Peyer's patch (tissue), 4 donors: Measurements from ENCODE around the gene TMX2. TPM values are rescaled to one million over a fixed set of nuclear protein-coding genes. Genes with fewer than 3 reads are reported as not detected.

Source experiments
- DNase-seq, 3 donors: peaks; one replicate each; pipeline ENCODE4 v3.0.0-alpha.2; 2017 to 2019
- H3K27ac ChIP-seq, 4 donors: fragments of 200-600 bp; sonication (generic); one replicate each; pipeline ENCODE4 v1.5.1; 2016 to 2019
- H3K27me3 ChIP-seq, 2 donors: fragments of 200-600 bp; sonication (generic); one replicate each; pipeline ENCODE4 v1.5.1; 2019
- H3K36me3 ChIP-seq, 3 donors: fragments of 200-600 bp; sonication (generic); one replicate each; pipeline ENCODE4 v1.5.1; 2016 to 2019
- H3K4me1 ChIP-seq, 4 donors: fragments of 200-600 bp; sonication (generic); one replicate each; pipeline ENCODE4 v1.5.1; 2016 to 2019
- H3K4me3 ChIP-seq, 4 donors: fragments of 200-600 bp; sonication (generic); 1 replicate in 3 of 4; 2 replicates in 1 of 4; pipeline ENCODE4 v1.5.1; 2016 to 2019; ENCODE audit warnings: mild to moderate bottlenecking in 1 of 4
- H3K9me3 ChIP-seq, 4 donors: fragments of 200-600 bp; sonication (generic); one replicate each; pipeline ENCODE4 v1.5.1; 2016 to 2019; ENCODE audit warnings: mild to moderate bottlenecking in 1 of 4
- POLR2A ChIP-seq, 2 donors: fragments of 450-650 bp; IDR thresholded peaks; one replicate each; pipeline ENCODE4 v1.5.1; 2017; ENCODE audit warnings: antibody characterized with exemption in 2 of 2, mild to moderate bottlenecking in 2 of 2, moderate library complexity in 2 of 2
- total RNA-seq, 4 donors: library from RNA; depleted of rRNA; stranded (reverse); fragments of >200 nt; gene quantifications; one replicate each; pipeline ENCODE4 v1.1.0, GENCODE V29; 2016
- TF ChIP-seq, protein P1 (sequence below), 6 experiments: fragments of 450-650 bp in 4 of 6; fragments of 200-600 bp in 2 of 6; sonication (generic) in 1 of 6; IDR thresholded peaks; one replicate each; pipeline ENCODE4 v1.5.1; 2017 to 2019; ENCODE audit warnings: antibody characterized with exemption in 6 of 6, mild to moderate bottlenecking in 3 of 6, moderate library complexity in 1 of 6

TMX2 gene
- total RNA-seq, 4 donors from 2014 or later: 18.2 to 86.0 (median 74.9) TPM

DNA sequence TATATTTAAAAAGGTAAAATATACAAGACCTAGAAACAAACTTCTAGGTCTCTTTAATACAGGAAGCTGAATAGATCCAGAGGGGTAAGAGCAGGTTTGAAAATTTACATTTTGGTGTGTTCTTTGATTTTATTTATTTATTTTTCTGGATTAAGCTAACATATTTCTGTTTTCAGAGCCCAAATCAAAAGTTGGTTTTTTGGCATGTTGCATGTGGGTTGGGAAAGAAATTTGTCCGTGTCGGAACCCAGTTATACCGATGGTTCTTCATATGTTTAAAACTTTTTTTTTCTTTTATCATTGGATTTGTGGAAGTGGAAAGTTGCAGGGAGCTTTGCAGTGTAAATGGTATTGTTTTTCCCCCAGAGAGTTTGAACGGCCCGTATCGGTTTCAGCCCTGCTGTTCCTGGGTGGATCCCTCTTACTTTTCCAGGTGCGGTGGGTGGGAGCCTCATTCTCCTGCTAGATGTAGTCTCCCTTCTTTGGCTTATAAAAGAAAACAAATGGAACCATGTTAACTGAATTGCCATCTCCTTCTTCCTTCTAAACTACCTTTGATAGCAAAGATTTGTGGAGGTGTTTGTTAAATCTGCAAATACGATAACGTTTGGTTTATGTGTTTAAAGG lies 50.0 kb downstream of the TMX2 start:
- no peaks in the 10 kb centered on the region for H3K36me3 ChIP-seq
- H3K27me3 ChIP-seq: no peaks in the 10 kb centered on the region
- no peak for DNase-seq
- TF ChIP-seq, protein P1, sequence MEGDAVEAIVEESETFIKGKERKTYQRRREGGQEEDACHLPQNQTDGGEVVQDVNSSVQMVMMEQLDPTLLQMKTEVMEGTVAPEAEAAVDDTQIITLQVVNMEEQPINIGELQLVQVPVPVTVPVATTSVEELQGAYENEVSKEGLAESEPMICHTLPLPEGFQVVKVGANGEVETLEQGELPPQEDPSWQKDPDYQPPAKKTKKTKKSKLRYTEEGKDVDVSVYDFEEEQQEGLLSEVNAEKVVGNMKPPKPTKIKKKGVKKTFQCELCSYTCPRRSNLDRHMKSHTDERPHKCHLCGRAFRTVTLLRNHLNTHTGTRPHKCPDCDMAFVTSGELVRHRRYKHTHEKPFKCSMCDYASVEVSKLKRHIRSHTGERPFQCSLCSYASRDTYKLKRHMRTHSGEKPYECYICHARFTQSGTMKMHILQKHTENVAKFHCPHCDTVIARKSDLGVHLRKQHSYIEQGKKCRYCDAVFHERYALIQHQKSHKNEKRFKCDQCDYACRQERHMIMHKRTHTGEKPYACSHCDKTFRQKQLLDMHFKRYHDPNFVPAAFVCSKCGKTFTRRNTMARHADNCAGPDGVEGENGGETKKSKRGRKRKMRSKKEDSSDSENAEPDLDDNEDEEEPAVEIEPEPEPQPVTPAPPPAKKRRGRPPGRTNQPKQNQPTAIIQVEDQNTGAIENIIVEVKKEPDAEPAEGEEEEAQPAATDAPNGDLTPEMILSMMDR (IDR thresholded peaks at IDR 0.05): no peak
- TF ChIP-seq POLR2A (IDR thresholded peaks at IDR 0.05): no peak
- H3K9me3 ChIP-seq: no peaks in the 10 kb centered on the region
- H3K4me3 ChIP-seq: peak overlapping the region; percentile 25 to 63 (median 52)
- peaks cover 0 to 21% (median 0%) of the 10 kb centered on the region in 4 donors for H3K4me1 ChIP-seq
- H3K27ac ChIP-seq: peak overlapping the region; percentile 32 to 97 (median 86)

GRCh38 chr11:57763568-57763967 lies 51.2 kb downstream of the TMX2 start:
- no peaks in the 10 kb centered on the region for H3K9me3 ChIP-seq
- H3K36me3 ChIP-seq: no peaks in the 10 kb centered on the region
- peak overlapping the region in 3 of 4 donors; percentile 45 to 63 (median 59) for H3K4me3 ChIP-seq
- H3K4me1 ChIP-seq: peaks cover 0 to 23% (median 0%) of the 10 kb centered on the region in 4 donors
- H3K27ac ChIP-seq: peak overlapping the region in 3 of 4 donors; percentile 85 to 97 (median 87)
- H3K27me3 ChIP-seq: no peaks in the 10 kb centered on the region
- TF ChIP-seq, protein P1 (IDR thresholded peaks at IDR 0.05): peak in 4 of 6 experiments; percentile 7 to 54 (median 51)
- TF ChIP-seq POLR2A (IDR thresholded peaks at IDR 0.05): no peak
- no peak for DNase-seq

DNA sequence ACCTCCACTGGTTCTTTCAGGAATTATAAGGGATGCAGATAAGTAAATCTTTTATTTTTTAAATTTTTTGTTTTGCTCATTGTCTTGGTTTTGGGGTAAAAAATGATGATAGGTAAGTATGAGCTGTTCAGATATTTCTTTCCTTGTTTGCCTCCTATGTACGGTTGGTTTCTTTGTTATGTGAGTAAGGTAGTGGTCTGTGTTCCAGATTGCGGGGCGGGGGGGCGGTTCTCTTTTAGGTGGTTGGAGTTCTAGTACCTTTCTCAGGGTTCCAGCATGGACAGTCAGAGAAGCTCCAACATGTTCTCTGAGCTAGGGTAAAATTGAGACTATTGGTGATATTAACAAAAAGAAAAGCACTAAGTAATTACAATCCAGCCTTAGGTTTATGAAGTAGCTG lies 51.6 kb downstream of the TMX2 start:
- H3K9me3 ChIP-seq: no peaks in the 10 kb centered on the region
- H3K36me3 ChIP-seq: no peaks in the 10 kb centered on the region
- TF ChIP-seq, protein P1 (IDR thresholded peaks at IDR 0.05): no peak
- TF ChIP-seq POLR2A (IDR thresholded peaks at IDR 0.05): no peak
- peak overlapping the region in 3 of 4 donors; percentile 45 to 63 (median 59) for H3K4me3 ChIP-seq
- H3K4me1 ChIP-seq: peaks cover 0 to 27% (median 0%) of the 10 kb centered on the region in 4 donors
- no peak for DNase-seq
- H3K27ac ChIP-seq: peak overlapping the region in 3 of 4 donors; percentile 85 to 97 (median 87)
- no peaks in the 10 kb centered on the region for H3K27me3 ChIP-seq

- TF ChIP-seq, protein P1 (IDR thresholded peaks at IDR 0.05): no peak
- peak in 1 of 2 donors; percentile 10 for TF ChIP-seq POLR2A (IDR thresholded peaks at IDR 0.05)
- no peak for DNase-seq
- no peaks in the 10 kb centered on the region for H3K9me3 ChIP-seq
- peak overlapping the region in 3 of 4 donors; percentile 45 to 63 (median 59) for H3K4me3 ChIP-seq
- peak overlapping the region in 3 of 4 donors; percentile 85 to 97 (median 87) for H3K27ac ChIP-seq
- H3K27me3 ChIP-seq: no peaks in the 10 kb centered on the region
- no peaks in the 10 kb centered on the region for H3K36me3 ChIP-seq
- peaks cover 0 to 32% (median 0%) of the 10 kb centered on the region in 4 donors for H3K4me1 ChIP-seq
These were observed 52.2 kb downstream of the TMX2 start for GRCh38 chr11:57764566-57764965.

GRCh38 chr11:57764972-57765371 lies 52.6 kb downstream of the TMX2 start:
- TF ChIP-seq, protein P1 (IDR thresholded peaks at IDR 0.05): no peak
- TF ChIP-seq POLR2A (IDR thresholded peaks at IDR 0.05): no peak
- peak overlapping the region in 3 of 4 donors; percentile 85 to 97 (median 87) for H3K27ac ChIP-seq
- H3K36me3 ChIP-seq: no peaks in the 10 kb centered on the region
- H3K4me3 ChIP-seq: peak overlapping the region in 2 of 4 donors; percentile 59 to 63
- no peaks in the 10 kb centered on the region for H3K9me3 ChIP-seq
- no peaks in the 10 kb centered on the region for H3K27me3 ChIP-seq
- DNase-seq: no peak
- peaks cover 0 to 36% (median 0%) of the 10 kb centered on the region in 4 donors for H3K4me1 ChIP-seq
